Epithelial cell of prostate (primary cell): ENCODE measurements around the gene ACOT7.

Experiments used
- DNase-seq: peaks from one replicate; pipeline ENCODE4 v3.0.0-alpha.2; 2011; ENCODE audit warnings: low read depth, low spot score
- H3K27ac ChIP-seq: fragments of 450-650 bp; 2 replicates; pipeline ENCODE4 v1.5.1; 2017; ENCODE audit warnings: mild to moderate bottlenecking

ACOT7 gene

DNA sequence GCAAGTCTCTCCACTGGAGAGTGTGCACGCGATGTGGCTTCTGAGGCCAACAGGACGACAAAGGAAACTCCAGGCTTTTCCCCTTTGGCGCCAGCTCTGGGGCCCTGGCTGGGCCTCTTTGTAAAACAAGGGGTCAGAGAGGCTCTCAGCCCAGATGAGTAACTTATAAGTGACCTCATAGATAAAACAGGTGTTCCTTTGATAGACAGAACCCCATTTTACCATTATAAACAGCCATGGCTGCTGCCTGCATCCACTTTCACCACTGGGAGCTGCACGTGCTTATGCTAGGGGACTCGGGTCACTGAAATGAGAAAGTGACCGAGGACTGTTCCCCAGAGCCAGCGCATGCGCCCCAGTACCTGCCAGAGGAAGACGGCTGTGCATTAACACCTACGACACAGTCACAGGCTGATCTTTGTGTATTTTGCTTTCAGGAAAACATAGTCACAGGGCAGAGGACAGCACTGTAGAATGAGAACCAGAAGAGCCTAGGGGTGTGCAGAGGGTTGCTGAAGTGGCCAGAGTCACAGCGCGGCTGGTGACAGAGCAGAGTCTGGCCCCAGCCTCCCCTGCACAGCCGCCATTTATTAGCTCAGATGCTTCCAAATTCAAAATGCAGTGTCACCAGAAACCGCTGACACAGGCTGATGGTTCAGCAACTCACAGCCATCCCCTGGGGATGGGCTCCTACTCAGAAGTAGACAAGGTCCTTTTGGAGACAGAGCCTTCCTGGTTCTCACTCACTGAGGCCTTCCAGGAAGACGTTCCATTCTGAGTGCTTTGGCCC lies 175.0 kb downstream of the ACOT7 start:
- no peak overlapping the region for H3K27ac ChIP-seq
- DNase-seq: no peak
